HG03045 (cell line): ENCODE measurements around the gene PEX11A.
"Not testable (repeated sequence)": the region's sequence is repeated elsewhere in the genome, so short reads cannot be mapped to it uniquely, and the experiment has no call there.

Experiments
- ATAC-seq: cut with Tn5 transposase; IDR thresholded peaks from one replicate; pipeline ENCODE4 v1.9.1; 2021; ENCODE audit warnings: mild to moderate bottlenecking, moderate library complexity; ENCODE audit not compliant: unreplicated experiment

Gene PEX11A

GRCh38 chr15:89690276-89691218 lies at the start of gene PEX11A, which contains the start of gene WDR93:
Gene PEX11A (minus strand): TSS chr15:89690754. CDS start chr15:89690632, 122 bp downstream.
Gene WDR93 (plus strand): TSS chr15:89690811. CDS start chr15:89701747, 10,936 bp downstream.
- peak; percentile 95 for ATAC-seq

GRCh38 chr15:89740137-89740536 lies 49.6 kb upstream of the PEX11A start:
- peak; percentile 70 for ATAC-seq

- no peak for ATAC-seq
Observed at GRCh38 chr15:89735773-89736172, 45.2 kb upstream of the PEX11A start.

- no peak for ATAC-seq
Observed at GRCh38 chr15:89732451-89733172, 42.1 kb upstream of the PEX11A start.

- no peak for ATAC-seq
Observed at GRCh38 chr15:89731275-89731674, 40.7 kb upstream of the PEX11A start.

GRCh38 chr15:89728254-89728653 lies 37.7 kb upstream of the PEX11A start:
- no peak for ATAC-seq

- ATAC-seq, result no peak
Observed at GRCh38 chr15:89725064-89725463, 34.5 kb upstream of the PEX11A start.

- no peak for ATAC-seq
Observed at GRCh38 chr15:89724621-89725020, 34.1 kb upstream of the PEX11A start.

- ATAC-seq, result no peak
Observed at GRCh38 chr15:89723031-89723430, 32.5 kb upstream of the PEX11A start.

GRCh38 chr15:89714775-89715174 lies 24.2 kb upstream of the PEX11A start:
- ATAC-seq, result no peak

- no peak for ATAC-seq
Observed at GRCh38 chr15:89707577-89707976, 17.0 kb upstream of the PEX11A start.

GRCh38 chr15:89704411-89704810 lies 13.9 kb upstream of the PEX11A start:
- ATAC-seq, result no peak

GRCh38 chr15:89695198-89695597 lies 4.6 kb upstream of the PEX11A start:
- ATAC-seq, result no peak

- ATAC-seq, result no peak
Observed at GRCh38 chr15:89693696-89694095, 3.1 kb upstream of the PEX11A start.

- ATAC-seq, result no peak
Observed at GRCh38 chr15:89693091-89693490, 2.5 kb upstream of the PEX11A start.

- not testable (repeated sequence) for ATAC-seq
Observed at GRCh38 chr15:89689930-89690275, 651 bp downstream of the PEX11A start.

- ATAC-seq, result no peak
Observed at GRCh38 chr15:89686522-89686921, 4.0 kb downstream of the PEX11A start.

GRCh38 chr15:89685995-89686394 lies 4.6 kb downstream of the PEX11A start:
- no peak for ATAC-seq

GRCh38 chr15:89681146-89681545 lies 9.4 kb downstream of the PEX11A start:
- no peak for ATAC-seq

GRCh38 chr15:89680282-89680873 lies 10.2 kb downstream of the PEX11A start:
- no peak for ATAC-seq

GRCh38 chr15:89679212-89679611 lies 11.3 kb downstream of the PEX11A start, which contains the start of gene PLIN1:
Gene PLIN1 (minus strand): TSS chr15:89679367. CDS start chr15:89677489, 1,878 bp downstream.
- ATAC-seq, result no peak
